IPS DF 4.7 (cell line): ENCODE measurements around the gene ZNF579.

ENCODE experiments used
- DNase-seq: peaks from one replicate; pipeline ENCODE4 v3.0.0-alpha.2; 2013; ENCODE audit warnings: low spot score; ENCODE audit errors: extremely low read depth

ZNF579 gene, protein sequence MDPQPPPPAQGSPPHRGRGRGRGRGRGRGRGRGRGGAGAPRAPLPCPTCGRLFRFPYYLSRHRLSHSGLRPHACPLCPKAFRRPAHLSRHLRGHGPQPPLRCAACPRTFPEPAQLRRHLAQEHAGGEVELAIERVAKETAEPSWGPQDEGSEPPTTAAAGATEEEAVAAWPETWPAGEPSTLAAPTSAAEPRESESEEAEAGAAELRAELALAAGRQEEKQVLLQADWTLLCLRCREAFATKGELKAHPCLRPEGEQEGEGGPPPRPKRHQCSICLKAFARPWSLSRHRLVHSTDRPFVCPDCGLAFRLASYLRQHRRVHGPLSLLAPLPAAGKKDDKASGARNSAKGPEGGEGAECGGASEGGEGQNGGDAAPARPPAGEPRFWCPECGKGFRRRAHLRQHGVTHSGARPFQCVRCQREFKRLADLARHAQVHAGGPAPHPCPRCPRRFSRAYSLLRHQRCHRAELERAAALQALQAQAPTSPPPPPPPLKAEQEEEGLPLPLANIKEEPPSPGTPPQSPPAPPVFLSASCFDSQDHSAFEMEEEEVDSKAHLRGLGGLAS

DNA sequence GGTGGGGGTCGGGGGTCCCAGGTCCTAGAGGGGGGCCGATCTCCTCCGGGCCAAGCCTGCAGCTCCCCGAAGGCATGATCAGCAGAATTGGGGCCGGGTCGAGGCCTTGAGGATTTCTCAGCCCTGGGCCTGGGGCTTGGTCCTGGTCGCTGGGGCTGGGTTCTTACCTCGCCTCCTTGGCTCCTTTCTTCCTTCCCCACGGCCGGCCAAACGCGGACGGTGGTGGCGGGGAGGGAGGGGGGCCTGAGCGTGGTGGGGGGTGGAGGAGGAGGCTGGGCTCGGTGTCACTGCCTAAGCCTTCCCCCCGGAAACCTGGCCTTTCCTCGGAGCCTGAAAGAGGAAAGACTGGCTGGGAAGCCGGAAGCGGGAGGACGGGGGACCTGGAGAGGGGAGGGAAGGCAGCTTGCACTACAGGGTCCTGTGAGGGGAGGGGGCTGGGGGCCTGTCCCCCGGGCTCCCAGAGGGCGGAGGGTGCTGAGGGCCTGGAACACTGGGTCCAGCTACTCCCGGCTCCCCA, at the start of gene ZNF579:
Gene ZNF579, minus strand, starts transcription at position 221 of the 517 bp plus-strand sequence. CDS start 1,209 bp downstream, outside the sequence.
- DNase-seq = no peak

DNA sequence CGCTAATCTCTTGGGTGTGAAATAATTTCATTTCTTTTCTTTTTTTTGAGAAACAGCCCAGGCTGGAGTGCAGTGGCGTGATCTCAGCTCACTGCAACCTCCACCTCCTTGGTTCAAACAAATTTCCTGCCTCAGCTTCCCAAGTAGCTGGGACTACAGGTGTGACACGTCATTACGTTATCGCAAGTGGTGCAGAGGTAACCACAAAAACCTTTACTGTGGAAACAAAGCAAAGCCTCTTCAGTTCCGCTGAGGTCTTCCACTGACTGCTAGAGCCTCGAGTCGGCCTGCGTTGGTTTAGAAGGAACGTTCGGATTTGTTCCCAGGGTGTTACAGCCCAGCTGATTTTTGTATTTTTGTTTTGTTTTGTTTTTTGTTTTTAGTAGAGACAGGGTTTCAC, 45.7 kb upstream of the ZNF579 start:
- no peak for DNase-seq

DNA sequence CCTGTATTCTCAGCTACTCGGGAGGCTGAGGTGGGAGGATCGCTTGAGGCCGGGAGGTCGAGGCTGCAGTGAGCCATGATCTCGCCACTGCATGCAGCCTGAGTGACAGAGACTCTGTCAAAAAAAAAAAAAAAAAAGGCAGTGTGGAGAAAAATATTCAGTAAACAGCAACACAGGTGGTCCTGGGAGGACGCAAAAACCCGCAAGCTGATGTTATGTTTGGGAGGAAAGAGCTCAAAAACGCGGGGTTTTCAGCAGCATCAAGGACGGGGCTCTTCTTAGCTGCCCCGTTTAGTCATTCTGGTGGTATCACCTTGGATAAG, 44.3 kb upstream of the ZNF579 start:
- DNase-seq = no peak

DNA sequence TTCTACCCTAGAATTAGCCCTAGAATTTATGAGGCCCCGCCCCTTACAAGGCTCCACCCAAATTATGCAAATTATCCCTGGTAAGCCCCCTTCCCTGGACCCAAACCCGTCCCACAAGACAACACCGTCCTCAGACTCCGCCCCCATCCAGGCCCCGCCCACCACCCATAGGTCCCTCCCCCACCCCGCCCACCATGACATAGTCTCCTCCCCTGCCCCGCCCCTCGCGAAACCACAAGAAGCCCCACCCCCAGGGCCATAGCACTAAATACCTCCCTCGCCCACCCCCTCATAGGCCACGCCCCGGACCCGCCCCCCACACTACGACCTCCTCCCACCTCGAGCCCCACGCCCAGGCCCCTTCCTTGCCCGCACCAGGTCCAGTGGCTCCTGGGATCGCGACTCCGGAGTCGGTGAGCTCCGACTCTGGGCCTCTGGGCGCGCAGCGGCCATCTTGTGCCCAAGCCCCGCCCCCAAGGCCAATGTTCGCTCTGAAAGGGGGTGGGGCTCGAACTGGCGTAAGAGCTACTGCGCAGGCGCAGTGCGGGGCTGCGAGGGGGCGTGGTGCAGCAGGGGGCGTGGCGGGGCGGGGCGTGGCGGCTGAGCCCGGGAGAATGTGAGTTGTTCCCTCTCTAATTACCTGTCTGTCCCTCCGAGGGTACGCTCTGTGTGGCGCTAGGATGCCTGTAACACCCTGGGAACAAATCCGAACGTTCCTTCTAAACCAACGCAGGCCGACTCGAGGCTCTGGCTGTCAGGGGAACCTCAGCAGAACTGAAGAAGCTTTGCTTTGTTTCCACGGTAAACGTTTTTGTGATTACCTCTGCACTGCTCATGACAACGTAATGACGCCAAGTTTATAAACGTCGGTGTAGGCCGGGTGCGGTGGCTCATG, 43.7 kb upstream of the ZNF579 start, which contains the start of gene ZNF784:
Gene ZNF784, minus strand, starts transcription at position 458 of the 895 bp plus-strand sequence. Its CDS starts 5 bp downstream, at position 453.
- no peak for DNase-seq

GRCh38 chr19:55623561-55623960, 42.9 kb upstream of the ZNF579 start:
- DNase-seq = no peak

DNA sequence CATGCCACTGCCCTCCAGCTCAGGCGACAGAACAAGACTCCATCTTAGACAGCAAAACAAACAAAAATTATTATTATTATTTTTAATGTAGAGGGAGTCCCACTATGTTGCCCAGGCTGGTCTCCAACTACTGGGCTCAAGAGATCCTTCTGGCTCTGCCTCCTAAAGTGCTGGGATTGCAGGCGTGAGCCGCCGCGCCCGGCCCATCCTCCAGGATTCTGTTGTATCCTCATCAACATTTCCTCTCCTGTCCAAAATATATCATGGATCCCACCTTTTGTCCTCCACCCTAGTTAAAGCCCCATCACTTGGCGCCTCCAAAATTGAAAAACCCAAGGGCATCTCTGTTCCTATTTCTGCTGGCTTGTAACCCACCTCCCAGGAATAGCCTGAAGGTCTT, 42.5 kb upstream of the ZNF579 start:
- DNase-seq = no peak

DNA sequence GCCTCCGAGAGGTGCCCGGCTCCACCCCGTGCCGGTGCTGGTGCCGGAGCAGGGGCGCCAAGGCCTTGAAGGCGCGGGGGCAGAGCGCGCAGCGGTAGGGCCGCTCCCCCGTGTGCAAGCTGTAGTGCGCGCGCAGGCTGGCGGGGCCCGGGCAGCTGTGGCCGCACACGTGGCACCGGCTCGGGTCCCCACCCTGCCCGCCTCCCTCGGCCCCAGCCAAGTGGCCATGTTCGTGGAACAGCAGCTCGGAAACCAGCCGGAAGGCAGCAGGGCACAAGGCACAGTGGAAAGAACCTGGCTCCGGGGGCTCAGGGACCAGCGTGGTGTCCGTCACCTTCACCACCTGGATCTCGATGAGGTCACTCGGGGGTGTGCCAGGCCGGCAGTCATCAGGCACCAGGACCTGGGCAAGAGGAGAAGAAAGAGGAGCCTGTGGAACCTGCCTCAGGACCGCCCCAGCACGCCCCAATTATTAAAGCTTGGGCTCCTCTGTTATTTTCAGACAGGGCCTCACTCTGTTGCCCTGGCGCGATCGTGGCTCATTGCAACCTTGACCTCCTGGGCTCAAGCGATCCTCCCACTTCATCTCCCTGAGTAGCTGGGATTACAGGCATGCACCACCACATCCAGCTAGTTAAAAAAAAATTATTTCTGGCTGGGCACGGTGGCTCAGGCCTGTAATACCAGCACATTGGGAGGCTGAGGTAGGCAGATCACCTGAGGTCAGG, 41.8 kb upstream of the ZNF579 start:
- DNase-seq = no peak

- no peak for DNase-seq
Measured at GRCh38 chr19:55621673-55622231, 41.1 kb upstream of the ZNF579 start.

DNA sequence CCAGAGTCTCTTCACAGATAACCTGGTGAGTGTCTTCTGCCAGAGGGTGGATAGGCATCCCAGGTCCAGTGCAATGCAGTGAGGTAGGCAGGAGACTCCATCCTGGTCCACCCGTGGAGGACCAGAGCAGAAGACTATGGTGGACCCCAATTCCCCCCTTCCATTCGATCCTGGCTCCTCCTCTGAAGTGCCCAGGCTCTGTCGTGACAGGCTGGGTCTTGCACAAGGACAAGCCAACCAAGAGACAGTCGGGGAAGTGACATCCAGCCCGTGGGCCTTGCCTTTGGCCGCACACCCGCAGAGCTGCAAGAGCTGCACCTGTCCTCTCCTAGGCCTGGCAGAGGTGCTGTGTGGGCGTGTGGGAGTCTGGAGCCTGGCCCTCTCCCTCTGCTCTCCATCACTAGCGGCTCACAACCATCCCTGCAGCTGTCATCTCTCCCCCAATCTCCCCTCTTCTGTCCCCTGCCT, 40.6 kb upstream of the ZNF579 start:
- DNase-seq = no peak

DNA sequence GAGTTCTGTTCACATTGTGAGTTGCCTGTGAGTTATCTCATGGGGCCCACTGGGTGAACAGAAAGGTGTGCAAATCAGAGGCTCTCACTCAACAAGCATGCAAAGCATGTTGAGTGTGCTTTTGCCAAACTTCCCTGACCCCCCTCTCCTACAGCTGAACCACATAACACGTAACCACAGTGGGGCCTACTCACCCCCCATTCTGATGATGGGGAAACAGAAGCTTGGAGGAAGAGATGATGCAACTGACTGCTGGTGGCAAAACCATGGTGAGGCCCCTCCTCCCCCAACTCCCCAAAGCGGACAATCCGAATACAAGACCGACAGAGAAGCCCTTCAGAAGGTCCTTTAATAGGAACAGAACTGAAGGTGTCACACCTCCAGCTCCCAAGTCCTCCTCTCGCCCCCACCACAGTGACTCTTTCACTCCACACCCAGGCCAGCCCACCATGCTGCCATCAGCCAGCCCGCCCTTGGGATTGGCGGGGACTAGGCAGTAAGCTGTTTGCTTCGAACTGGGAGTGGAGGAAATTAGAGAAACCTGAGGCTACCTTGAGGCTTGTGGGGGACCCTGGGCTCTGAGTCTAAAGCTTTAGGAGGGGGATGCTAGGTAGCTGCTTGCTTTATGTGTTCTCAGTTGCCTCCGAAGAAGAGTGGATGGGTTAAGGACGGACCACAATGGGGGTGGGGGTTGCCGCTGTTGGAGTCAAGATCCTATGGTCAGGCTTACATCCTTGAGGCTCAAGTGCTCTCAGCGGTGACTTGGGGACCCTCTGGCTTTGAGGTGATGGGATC, 40.0 kb upstream of the ZNF579 start:
- no peak for DNase-seq

DNA sequence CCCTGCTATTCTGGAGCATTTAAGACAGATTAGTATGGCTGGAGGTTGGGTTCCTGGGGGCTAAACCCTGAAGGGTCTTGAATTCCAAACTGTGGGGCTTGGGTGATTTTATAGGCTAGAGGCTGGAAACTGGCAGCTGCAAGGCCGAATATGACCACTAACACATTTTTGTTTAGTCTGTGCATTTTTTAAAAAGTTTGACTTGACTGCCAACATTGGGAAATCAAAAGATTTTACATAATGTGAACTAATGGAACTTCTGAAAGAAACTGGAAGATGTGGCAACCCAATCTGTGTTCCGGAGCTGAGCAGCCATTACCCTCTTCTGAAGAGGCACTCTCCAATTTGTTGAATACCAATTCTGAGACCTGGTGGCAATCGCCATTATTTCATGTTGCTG, 38.6 kb upstream of the ZNF579 start:
- no peak for DNase-seq

DNA sequence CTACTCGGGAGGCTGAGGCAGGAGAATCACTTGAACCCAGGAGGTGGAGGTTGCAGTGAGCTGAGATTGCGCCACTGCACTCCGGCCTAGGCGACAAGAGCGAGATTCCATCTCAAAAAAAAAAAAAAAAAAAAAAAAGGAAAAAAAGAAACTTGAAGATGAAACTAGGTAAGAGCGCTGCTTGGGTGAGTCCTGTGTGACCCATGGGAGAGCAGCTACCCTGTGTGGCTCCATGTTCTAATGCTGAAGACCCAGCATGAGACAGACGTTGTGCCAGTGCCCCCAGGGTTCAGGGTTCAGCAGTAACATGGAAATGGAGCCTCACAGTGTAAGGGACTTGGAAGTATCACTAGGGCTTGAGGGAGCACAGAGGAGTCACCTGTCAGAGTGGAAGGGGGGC, 37.8 kb upstream of the ZNF579 start:
- DNase-seq = no peak

DNA sequence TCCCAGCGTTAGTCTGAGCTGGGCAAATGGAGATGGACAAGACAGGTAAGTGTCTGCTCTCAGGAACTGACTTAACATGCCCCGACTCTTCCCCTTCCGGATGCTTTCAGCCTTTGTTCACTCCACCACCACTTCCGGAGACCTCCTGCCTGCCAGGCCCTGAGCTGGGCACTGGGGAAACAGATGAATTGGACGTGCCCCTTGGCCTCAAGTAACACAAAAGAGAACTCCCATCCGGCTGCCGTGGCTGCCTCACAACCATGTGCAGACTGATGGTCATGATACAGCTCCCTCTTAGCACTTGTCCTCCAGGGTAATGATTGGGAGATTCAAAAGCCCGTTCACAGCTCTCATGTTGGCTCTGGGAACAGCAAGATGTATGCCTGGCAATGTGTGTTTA, 36.8 kb upstream of the ZNF579 start:
- no peak for DNase-seq

DNA sequence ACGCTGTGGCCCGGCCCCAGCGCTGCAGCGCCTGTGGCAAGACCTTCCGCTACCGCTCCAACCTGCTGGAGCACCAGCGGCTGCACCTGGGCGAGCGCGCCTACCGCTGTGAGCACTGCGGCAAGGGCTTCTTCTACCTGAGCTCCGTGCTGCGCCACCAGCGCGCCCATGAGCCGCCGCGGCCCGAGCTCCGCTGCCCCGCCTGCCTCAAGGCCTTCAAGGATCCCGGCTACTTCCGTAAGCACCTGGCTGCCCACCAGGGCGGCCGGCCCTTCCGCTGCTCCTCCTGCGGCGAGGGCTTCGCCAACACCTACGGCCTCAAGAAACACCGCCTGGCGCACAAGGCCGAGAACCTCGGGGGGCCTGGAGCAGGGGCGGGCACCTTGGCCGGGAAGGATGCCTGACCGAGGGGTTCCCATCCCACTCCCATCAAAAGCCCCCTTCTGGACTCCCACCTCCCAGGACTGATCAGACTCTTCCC, 35.8 kb upstream of the ZNF579 start:
- no peak for DNase-seq

GRCh38 chr19:55615543-55616394, 35.1 kb upstream of the ZNF579 start:
- no peak for DNase-seq

DNA sequence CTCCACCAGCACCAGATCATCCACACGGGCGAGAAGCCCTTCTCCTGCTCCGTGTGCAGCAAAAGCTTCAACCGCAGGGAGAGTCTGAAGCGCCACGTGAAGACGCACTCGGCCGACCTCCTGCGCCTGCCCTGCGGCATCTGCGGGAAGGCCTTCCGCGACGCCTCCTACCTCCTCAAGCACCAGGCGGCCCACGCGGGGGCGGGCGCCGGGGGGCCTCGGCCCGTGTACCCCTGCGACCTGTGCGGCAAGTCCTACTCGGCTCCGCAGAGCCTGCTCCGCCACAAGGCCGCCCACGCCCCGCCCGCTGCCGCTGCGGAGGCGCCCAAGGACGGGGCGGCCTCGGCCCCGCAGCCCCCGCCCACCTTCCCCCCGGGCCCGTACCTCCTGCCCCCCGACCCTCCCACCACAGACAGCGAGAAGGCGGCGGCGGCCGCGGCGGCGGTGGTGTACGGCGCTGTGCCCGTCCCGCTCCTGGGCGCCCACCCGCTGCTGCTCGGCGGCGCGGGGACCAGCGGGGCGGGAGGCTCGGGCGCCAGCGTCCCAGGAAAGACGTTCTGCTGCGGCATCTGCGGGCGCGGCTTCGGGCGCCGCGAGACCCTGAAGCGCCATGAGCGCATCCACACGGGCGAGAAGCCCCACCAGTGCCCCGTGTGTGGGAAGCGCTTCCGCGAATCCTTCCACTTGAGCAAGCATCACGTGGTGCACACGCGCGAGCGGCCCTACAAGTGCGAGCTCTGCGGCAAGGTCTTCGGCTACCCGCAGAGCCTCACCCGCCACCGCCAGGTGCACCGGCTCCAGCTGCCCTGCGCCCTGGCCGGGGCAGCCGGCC, 34.3 kb upstream of the ZNF579 start:
- DNase-seq = no peak

- DNase-seq = no peak
Measured at GRCh38 chr19:55613930-55614710, 33.5 kb upstream of the ZNF579 start.
